Measurements from ENCODE around the gene ZNF668.

Gene ZNF668

DNA sequence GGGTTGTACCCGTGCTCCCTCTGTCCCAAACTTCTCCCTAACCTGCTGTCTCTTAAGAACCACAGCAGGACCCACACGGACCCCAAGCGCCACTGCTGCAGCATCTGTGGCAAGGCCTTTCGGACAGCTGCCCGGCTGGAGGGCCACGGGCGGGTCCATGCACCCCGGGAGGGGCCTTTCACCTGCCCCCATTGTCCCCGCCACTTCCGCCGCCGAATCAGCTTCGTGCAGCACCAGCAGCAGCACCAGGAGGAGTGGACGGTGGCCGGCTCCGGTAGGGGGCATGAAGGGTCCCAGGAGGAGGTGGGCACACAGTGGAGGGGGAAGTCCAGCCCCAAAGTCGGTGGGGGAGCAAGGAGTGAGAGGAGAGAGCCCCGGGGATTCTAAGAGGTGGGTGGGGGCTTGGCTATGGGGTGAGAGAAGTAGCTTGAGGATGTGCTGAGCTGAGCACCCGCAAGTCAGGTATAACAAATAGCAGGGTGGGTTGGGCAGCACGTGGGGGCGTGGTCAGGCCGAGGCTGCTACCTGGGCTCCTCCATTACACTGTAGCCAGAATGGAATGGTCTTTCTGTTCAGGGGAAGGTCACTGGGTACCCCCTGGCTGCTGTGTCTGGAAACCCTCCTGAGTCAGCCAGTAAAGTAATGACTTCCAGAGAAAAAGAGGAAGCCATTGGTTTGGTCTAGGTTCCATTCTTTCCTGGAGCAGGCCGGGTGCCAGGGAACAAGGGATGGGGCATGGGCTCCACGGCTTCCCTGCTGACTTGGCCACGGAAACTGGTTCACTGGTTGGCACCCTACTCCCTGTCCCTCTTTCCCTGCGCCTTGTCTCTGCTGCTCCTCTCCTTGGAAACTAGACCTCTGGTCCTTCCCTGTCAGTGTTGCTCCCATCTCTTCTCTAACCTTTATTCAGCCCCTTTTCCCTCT, 7.7 kb upstream of the ZNF668 start:
- no peak for DNase-seq (ENCODE audit: low read depth)

- DNase-seq (ENCODE audit: low read depth): no peak
Observed at GRCh38 chr16:31080756-31081419, 6.8 kb upstream of the ZNF668 start.

DNA sequence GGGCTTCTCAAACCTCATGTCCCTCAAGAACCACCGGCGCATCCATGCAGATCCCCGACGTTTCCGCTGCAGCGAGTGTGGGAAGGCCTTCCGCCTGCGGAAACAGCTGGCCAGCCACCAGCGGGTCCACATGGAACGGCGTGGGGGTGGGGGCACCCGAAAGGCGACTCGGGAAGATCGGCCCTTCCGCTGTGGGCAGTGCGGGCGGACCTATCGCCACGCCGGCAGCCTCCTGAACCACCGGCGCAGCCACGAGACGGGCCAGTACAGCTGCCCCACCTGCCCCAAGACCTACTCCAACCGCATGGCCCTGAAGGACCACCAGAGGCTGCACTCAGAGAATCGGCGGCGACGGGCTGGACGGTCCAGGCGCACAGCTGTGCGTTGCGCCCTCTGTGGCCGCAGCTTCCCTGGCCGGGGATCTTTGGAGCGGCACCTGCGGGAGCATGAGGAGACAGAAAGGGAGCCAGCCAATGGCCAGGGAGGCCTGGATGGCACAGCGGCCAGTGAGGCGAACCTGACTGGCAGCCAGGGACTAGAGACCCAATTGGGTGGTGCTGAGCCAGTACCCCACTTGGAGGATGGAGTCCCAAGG, 6.1 kb upstream of the ZNF668 start:
- no peak for DNase-seq (ENCODE audit: low read depth)

DNA sequence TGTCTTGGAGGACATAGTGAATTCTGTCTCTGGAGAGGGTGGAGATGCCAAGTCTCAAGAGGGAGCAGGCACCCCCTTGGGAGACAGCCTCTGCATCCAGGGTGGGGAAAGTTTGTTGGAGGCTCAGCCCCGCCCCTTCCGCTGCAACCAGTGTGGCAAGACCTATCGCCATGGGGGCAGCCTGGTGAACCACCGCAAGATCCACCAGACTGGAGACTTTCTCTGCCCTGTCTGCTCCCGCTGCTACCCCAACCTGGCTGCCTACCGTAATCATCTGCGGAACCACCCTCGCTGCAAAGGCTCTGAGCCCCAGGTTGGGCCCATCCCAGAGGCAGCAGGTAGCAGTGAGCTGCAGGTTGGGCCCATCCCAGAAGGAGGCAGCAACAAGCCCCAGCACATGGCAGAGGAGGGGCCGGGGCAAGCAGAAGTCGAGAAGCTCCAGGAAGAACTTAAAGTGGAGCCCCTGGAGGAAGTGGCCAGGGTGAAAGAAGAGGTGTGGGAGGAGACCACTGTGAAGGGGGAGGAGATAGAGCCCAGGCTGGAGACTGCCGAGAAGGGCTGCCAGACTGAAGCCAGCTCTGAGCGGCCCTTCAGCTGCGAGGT, 5.4 kb upstream of the ZNF668 start:
- no peak for DNase-seq (ENCODE audit: low read depth)

DNA sequence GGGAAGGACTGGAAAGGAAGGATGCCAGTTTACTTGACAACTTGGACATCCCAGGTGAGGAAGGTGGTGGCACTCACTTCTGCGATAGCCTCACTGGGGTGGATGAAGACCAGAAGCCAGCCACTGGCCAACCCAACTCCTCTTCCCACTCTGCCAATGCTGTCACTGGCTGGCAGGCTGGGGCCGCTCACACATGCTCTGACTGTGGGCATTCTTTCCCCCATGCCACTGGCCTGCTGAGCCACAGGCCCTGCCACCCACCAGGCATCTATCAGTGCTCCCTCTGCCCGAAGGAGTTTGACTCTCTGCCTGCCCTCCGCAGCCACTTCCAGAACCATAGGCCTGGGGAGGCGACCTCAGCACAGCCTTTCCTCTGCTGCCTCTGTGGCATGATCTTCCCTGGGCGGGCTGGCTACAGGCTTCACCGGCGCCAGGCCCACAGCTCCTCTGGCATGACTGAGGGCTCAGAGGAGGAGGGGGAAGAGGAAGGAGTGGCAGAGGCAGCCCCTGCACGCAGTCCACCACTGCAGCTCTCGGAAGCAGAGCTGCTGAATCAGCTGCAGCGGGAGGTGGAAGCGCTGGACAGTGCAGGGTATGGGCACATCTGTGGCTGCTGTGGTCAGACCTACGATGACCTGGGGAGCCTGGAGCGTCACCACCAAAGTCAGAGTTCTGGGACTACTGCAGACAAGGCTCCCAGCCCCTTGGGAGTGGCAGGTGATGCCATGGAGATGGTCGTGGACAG, 4.7 kb upstream of the ZNF668 start:
- no peak for DNase-seq (ENCODE audit: low read depth)

DNA sequence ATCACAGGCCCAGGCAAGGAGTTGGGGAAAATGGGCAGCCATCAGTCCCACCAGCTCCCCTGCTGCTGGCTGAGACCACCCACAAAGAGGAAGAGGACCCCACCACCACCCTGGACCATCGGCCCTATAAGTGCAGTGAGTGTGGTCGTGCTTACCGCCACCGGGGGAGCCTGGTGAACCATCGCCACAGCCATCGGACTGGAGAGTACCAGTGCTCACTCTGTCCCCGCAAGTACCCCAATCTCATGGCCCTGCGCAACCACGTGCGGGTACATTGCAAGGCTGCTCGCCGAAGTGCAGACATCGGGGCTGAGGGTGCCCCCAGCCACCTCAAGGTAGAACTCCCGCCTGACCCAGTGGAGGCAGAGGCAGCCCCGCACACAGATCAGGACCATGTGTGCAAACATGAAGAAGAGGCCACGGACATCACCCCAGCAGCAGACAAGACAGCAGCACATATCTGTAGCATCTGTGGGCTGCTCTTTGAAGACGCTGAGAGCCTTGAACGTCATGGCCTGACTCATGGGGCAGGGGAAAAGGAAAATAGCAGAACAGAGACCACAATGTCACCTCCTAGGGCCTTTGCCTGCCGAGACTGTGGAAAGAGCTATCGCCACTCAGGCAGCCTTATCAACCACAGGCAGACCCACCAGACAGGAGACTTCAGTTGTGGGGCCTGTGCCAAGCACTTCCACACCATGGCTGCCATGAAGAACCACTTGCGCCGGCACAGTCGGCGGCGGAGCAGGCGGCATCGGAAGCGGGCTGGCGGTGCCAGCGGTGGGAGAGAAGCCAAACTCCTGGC, 3.8 kb upstream of the ZNF668 start:
- DNase-seq (ENCODE audit: low read depth): no peak

- no peak for DNase-seq (ENCODE audit: low read depth)
Observed at GRCh38 chr16:31077024-31077423, 3.0 kb upstream of the ZNF668 start.

- no peak for DNase-seq (ENCODE audit: low read depth)
Observed at GRCh38 chr16:31076319-31076718, 2.3 kb upstream of the ZNF668 start.

- DNase-seq (ENCODE audit: low read depth): no peak
Observed at GRCh38 chr16:31074814-31075183, 759 bp upstream of the ZNF668 start.

- peak; percentile 91 for DNase-seq (ENCODE audit: low read depth)
Observed at GRCh38 chr16:31073142-31073969, 684 bp downstream of the ZNF668 start.

DNA sequence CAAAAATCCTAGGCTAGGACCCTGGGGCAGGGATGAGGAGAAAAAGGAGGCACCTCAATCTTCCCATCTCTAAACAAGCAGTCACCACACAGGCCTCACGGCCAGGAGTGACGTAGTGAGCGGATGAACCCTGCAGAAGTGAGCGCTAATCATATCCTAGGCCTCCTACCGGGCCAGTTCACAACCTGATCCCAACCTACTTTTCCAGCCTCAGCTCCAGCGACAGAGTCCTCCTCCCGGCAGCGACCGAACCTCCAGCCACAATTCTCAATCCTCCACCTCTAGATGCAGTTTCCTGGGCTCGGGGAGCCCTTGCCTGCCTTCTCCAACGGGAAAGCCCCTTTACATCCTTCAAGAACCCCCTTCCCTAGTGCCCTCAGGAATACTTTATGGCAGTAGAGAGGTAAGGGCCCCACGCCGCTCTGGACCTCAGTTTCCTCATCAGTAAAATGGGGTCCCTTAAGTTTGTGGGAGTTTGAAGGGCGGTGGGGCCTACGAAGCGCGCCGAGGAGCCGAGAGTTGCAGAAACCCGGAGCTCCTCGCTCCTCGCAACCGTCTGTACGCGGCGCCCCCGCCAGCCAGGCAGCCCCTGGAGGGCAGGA, 1.4 kb downstream of the ZNF668 start:
- peak; percentile 56 for DNase-seq (ENCODE audit: low read depth)

DNA sequence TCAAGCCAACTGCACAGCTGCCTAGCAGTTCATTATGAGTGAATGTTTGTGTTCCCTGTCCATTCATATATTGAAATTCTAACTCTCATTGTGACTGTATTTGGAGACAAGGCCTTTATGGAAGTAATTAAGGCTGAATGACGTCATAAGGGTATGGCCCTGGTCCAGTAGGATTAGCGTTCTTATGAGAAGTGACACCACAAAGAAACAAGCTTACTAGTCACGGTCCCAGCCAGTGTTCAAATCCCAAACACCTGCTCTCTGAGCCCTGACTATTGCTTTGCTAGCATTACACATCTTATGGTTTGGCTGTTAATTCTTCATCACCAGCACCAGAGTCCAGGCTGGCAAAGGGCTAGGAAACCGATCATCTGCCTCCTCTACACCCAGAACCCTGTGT, 2.2 kb downstream of the ZNF668 start:
- DNase-seq (ENCODE audit: low read depth): peak; percentile 84

DNA sequence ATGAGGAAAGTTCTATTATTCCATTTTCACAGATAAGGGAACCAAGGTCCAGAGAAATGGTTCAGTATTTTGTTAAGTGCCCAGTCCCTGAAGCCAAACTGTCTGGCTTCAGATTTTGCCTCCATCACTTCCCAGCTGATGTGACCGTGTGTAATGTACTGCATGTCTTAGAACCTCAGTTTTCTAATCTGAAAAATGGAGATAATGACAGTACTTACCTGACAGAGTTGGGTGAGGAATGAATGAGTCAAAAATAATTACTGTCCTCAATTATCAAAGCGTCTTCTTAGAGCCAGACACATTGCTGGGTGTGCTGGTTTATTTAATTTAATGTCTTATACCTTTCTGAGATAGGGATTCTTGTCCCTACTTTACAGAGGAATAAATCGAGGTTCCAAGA, 6.7 kb downstream of the ZNF668 start:
- DNase-seq (ENCODE audit: low read depth): no peak

- DNase-seq (ENCODE audit: low read depth): peak; percentile 96
Observed at GRCh38 chr16:31064882-31065461, 9.1 kb downstream of the ZNF668 start.

DNA sequence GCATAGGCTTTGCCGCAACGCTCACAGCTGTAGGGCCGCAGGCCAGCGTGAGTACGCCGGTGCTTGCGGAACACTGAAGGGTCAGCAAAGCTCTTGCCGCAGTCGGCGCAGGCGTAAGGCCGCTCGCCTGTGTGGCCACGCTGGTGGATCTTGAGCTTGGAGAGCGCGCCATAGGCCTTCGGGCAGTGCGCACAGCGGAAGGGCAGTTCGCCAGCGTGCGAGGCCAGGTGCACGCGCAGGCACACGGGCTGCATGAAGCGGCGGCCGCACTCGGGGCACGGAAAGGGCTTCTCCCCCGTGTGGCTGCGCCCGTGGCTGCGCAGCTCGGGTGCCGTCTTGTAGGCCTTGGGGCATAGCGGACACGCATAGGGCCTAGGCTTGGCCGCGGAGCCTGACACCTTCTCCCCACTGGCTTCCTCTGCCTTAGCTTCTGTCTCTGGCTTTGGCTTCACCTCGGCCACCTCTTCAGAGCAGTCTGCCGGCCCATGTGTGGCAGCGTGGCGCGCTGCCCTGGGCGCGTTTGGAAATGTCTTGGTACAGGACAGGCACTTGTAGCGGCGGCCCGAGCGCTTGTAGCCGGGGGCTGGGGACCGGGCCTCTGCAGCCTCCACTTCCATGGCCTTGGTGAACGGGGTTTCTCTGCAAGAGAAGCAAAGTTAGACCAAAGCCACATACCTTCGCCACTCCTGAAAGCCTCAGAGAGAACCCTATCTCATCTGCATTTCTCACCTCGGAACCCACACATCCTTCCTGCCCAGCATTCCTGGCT, 10.0 kb downstream of the ZNF668 start:
- DNase-seq (ENCODE audit: low read depth): no peak

- no peak for DNase-seq (ENCODE audit: low read depth)
Observed at GRCh38 chr16:31063495-31063842, 10.6 kb downstream of the ZNF668 start.

DNA sequence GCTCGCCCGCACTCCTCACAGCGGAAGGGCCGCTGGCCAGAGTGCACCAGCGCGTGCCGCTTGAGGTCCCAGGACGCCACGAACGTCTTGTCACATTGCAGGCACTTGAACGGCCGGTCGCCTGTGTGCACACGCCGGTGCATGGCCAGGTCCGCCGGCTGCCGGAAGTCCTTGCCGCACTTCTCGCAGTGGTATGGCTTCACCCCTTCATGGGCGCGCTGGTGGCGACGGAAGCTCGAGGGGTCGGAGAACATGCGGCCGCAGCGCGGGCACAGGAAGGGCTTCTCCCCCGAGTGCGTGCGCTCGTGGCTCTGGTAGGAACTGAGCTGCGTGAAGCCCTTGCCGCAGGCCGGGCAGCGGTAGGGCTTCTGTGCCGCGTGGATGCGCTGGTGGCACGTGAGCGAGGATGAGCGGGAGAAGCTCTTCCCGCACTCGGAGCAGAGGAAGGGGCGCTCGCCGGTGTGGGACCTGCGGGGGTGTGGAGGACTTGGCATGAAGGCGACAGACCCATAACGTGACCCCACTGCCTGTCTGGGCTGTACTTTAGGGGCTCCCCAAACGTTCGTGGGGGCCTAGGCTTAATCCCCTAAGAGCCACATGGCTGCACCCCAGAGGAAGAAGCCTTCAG, 12.1 kb downstream of the ZNF668 start:
- DNase-seq (ENCODE audit: low read depth): no peak

GRCh38 chr16:31061126-31061812, 12.8 kb downstream of the ZNF668 start:
- no peak for DNase-seq (ENCODE audit: low read depth)
